SK-N-MC (cell line): ENCODE data around the gene TPPP3.

Experiments used
- EZH2 ChIP-seq: fragments of 200-600 bp; sonication (generic); IDR thresholded peaks from one replicate; pipeline ENCODE4 v1.6.1; 2017; ENCODE audit warnings: antibody characterized with exemption
- POLR2AphosphoS5 ChIP-seq: IDR thresholded peaks from 2 replicates; pipeline ENCODE4 v1.6.1; 2012; ENCODE audit warnings: mild to moderate bottlenecking, low read depth, low read length, borderline replicate concordance

GRCh38 chr16:67394155-67395104 is 1.1 kb upstream of the TPPP3 start:
- no peak for TF ChIP-seq EZH2
- TF ChIP-seq POLR2AphosphoS5, result no peak
